Transverse colon (tissue), 4 donors: ENCODE results near the gene PDE4B. TPM values are rescaled to one million over a fixed set of nuclear protein-coding genes. Genes with fewer than 3 reads are reported as not detected.

Source experiments
- DNase-seq: peaks from one replicate; pipeline ENCODE4 v3.0.0-alpha.2; 2019
- H3K27ac ChIP-seq, 4 donors: fragments of 200-600 bp; sonication (generic); 2 replicates each; pipeline ENCODE4 v1.5.1; 2016 to 2018; ENCODE audit warnings: inconsistent platforms in 4 of 4
- H3K27me3 ChIP-seq: fragments of 200-600 bp; sonication (generic); 2 replicates; pipeline ENCODE4 v1.5.1; 2017; ENCODE audit warnings: inconsistent platforms
- H3K36me3 ChIP-seq, 4 donors: fragments of 200-600 bp; sonication (generic); 2 replicates each; pipeline ENCODE4 v1.5.1; 2017 to 2019; ENCODE audit warnings: inconsistent platforms in 4 of 4
- H3K4me1 ChIP-seq, 4 donors: fragments of 200-600 bp; sonication (generic); 2 replicates each; pipeline ENCODE4 v1.5.1; 2017 to 2020; ENCODE audit warnings: inconsistent platforms in 4 of 4
- H3K4me3 ChIP-seq, 4 donors: fragments of 200-600 bp; sonication (generic); 1 replicate in 1 of 4; 2 replicates in 3 of 4; pipeline versions ENCODE4 v1.5.1 to v1.6.1; 2017 to 2019; ENCODE audit warnings: inconsistent platforms in 4 of 4
- H3K9me3 ChIP-seq, 2 donors: fragments of 200-600 bp; sonication (generic); 2 replicates each; pipeline ENCODE4 v1.5.1; 2017 to 2019; ENCODE audit warnings: inconsistent platforms in 2 of 2
- CTCF ChIP-seq, 5 experiments: fragments of 200-600 bp in 3 of 5; fragments of 450-650 bp in 2 of 5; sonication (generic) in 3 of 5; IDR thresholded peaks; 1 replicate in 2 of 5; 2 replicates in 3 of 5; pipeline ENCODE4 v1.5.1; 2016 to 2017; ENCODE audit warnings: antibody characterized with exemption in 5 of 5, inconsistent platforms in 3 of 5, mild to moderate bottlenecking in 2 of 5, moderate library complexity in 1 of 5
- EP300 ChIP-seq: sonication (generic); formaldehyde crosslinking; IDR thresholded peaks from one replicate; pipeline ENCODE4 v1.6.1; 2017; ENCODE audit warnings: antibody characterized with exemption, low read depth
- POLR2A ChIP-seq: fragments of 450-650 bp; IDR thresholded peaks from one replicate; pipeline ENCODE4 v1.6.1; 2016; ENCODE audit warnings: antibody characterized with exemption, mild to moderate bottlenecking, moderate library complexity
- POLR2AphosphoS5 ChIP-seq, 3 donors: sonication (generic); formaldehyde crosslinking; IDR thresholded peaks; one replicate each; pipeline ENCODE4 v1.6.1; 2016; ENCODE audit warnings: antibody characterized with exemption in 3 of 3
- WGBS, 2 donors: methylation state at CpG; one replicate each; pipeline ENCODE4 v1.1.5; 2018; ENCODE audit warnings: low coverage in 1 of 2; 5-methylcytosine and 5-hydroxymethylcytosine counted together
- in situ Hi-C, 4 donors: fragments of 200-750 bp; cut with MboI; loops; one replicate each; pipeline versions ENCODE4 v1.15.0 to v1.15.1; 2017; ENCODE audit warnings: low sequenced_read_pairs in 3 of 4, low pct_ligation_motif_present in 1 of 4, low pct_unique_long_range_greater_than_20kb in 1 of 4
- intact Hi-C: fragments of 100-400 bp; cut with DNase I; formaldehyde crosslinking; loops from one replicate; pipeline ENCODE4 v1.15.1; 2023; ENCODE audit warnings: low total_unique reads
- total RNA-seq, 4 donors: library from RNA; depleted of rRNA; stranded (reverse); fragments of >200 nt; gene quantifications; one replicate each; pipeline ENCODE4 v1.1.0, GENCODE V29; 2016

PDE4B gene
- total RNA-seq, 4 donors from 2014 or later: 4.5 to 14.8 (median 6.5) TPM

GRCh38 chr1:66374148-66374547 lies 581.5 kb downstream of the PDE4B start:
- 73 to 96% methylated on average over 2 of the region's 2 CpGs for WGBS, 2 donors
- Histone ChIP-seq H3K36me3 (no peaks in the 10 kb centered on the region), H3K27ac (peak overlapping the region; percentile 39 to 71 (median 60)), H3K4me3 (no peak overlapping the region), H3K9me3 (no peaks in the 10 kb centered on the region), H3K4me1 (peaks cover 6 to 32% (median 10%) of the 10 kb centered on the region in 4 donors), H3K27me3 (no peaks in the 10 kb centered on the region)
- in situ Hi-C loops: no loop called here
- TF ChIP-seq EP300 (no peak), POLR2AphosphoS5 (IDR thresholded peaks at IDR 0.05) (no peak), CTCF (IDR thresholded peaks at IDR 0.05) (no peak), POLR2A (no peak)
- intact Hi-C loops: no loop called here
- no peak for DNase-seq

GRCh38 chr1:66374561-66375111 lies 581.9 kb downstream of the PDE4B start:
- intact Hi-C loops: no loop called here
- TF ChIP-seq POLR2AphosphoS5 (IDR thresholded peaks at IDR 0.05) (peak in 1 of 3 donors; percentile 15), EP300 (no peak), CTCF (IDR thresholded peaks at IDR 0.05) (no peak)
- Histone ChIP-seq H3K36me3 (no peaks in the 10 kb centered on the region), H3K27ac (peak overlapping the region; percentile 39 to 71 (median 60)), H3K9me3 (no peaks in the 10 kb centered on the region), H3K4me3 (no peak overlapping the region), H3K4me1 (peaks cover 6 to 32% (median 10%) of the 10 kb centered on the region in 4 donors), H3K27me3 (no peaks in the 10 kb centered on the region)
- no peak for DNase-seq
- WGBS, 2 donors: 45 to 48% methylated on average over 2 of the region's 2 CpGs
- in situ Hi-C loops: no loop called here

GRCh38 chr1:66375125-66375524 lies 582.4 kb downstream of the PDE4B start:
- DNase-seq: no peak
- Histone ChIP-seq H3K36me3 (no peaks in the 10 kb centered on the region), H3K4me1 (peaks cover 6 to 32% (median 10%) of the 10 kb centered on the region in 4 donors), H3K9me3 (no peaks in the 10 kb centered on the region), H3K4me3 (no peak overlapping the region), H3K27me3 (no peaks in the 10 kb centered on the region), H3K27ac (peak overlapping the region; percentile 21 to 71 (median 60))
- intact Hi-C loops (no loop called here), in situ Hi-C loops (no loop called here)
- 61 to 100% methylated on average over 1 to 2 of the region's 2 CpGs for WGBS, 2 donors
- TF ChIP-seq CTCF (IDR thresholded peaks at IDR 0.05) (no peak), EP300 (no peak), POLR2A (no peak), POLR2AphosphoS5 (IDR thresholded peaks at IDR 0.05) (no peak)

- no peak for TF ChIP-seq CTCF (IDR thresholded peaks at IDR 0.05)
- TF ChIP-seq POLR2A: no peak
- TF ChIP-seq EP300: no peak
- TF ChIP-seq POLR2AphosphoS5 (IDR thresholded peaks at IDR 0.05): peak in 1 of 3 donors; percentile 57
- WGBS, 2 donors: 46 to 61% methylated on average over 3 of the region's 3 CpGs
These were observed 587.9 kb downstream of the PDE4B start for GRCh38 chr1:66380452-66381212.

More at GRCh38 chr1:66380452-66381212, 587.9 kb downstream of the PDE4B start:
- H3K36me3 ChIP-seq: no peaks in the 10 kb centered on the region
- DNase-seq: peak; percentile 63
- no peaks in the 10 kb centered on the region for H3K9me3 ChIP-seq
- H3K4me1 ChIP-seq: no peaks in the 10 kb centered on the region
- no peak overlapping the region for H3K4me3 ChIP-seq
- in situ Hi-C loops: no loop called here
- intact Hi-C loops: no loop called here
- no peaks in the 10 kb centered on the region for H3K27me3 ChIP-seq
- peak overlapping the region in 1 of 4 donors; percentile 13 for H3K27ac ChIP-seq
